ENCODE measurements around the gene CAPN10.

The CAPN10 gene

DNA sequence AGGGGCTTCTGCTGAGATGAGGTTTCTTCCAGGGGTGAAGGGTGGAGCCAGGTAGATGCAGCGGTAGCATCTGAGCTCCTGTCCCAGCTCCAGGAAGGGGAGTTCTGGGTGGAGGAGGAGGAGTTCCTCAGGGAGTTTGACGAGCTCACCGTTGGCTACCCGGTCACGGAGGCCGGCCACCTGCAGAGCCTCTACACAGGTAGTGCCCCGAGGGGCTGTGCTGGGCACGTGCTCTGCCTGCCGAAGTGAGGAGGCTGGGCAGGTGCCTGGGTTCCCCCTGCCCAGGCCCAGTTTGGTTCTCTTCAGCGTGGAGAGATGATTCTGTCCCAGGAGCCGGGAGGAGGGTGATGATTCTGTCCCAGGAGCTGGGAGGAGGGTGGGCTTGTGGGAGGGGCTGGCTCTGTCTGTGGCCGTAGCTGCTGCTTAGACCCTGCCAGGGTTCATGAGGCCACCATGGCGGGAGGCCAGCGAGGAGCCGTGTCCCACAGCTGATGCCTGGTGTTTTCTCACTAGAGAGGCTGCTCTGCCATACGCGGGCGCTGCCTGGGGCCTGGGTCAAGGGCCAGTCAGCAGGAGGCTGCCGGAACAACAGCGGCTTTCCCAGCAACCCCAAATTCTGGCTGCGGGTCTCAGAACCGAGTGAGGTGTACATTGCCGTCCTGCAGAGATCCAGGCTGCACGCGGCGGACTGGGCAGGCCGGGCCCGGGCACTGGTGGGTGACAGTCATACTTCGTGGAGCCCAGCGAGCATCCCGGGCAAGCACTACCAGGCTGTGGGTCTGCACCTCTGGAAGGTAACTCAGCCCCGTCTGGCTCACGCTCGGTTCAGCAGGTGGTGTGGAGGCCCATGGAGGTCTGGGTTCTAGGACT, 8.2 kb downstream of the CAPN10 start:
- no peak overlapping the region for H3K4me3 ChIP-seq (ENCODE audit: low read depth, low read length)
- DNase-seq, result no peak
- TF ChIP-seq, protein P1, sequence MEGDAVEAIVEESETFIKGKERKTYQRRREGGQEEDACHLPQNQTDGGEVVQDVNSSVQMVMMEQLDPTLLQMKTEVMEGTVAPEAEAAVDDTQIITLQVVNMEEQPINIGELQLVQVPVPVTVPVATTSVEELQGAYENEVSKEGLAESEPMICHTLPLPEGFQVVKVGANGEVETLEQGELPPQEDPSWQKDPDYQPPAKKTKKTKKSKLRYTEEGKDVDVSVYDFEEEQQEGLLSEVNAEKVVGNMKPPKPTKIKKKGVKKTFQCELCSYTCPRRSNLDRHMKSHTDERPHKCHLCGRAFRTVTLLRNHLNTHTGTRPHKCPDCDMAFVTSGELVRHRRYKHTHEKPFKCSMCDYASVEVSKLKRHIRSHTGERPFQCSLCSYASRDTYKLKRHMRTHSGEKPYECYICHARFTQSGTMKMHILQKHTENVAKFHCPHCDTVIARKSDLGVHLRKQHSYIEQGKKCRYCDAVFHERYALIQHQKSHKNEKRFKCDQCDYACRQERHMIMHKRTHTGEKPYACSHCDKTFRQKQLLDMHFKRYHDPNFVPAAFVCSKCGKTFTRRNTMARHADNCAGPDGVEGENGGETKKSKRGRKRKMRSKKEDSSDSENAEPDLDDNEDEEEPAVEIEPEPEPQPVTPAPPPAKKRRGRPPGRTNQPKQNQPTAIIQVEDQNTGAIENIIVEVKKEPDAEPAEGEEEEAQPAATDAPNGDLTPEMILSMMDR (IDR thresholded peaks at IDR 0.05; ENCODE audit: low read depth, low read length, missing control alignments), result no peak
- no peaks in the 10 kb centered on the region for H3K27me3 ChIP-seq (replicated peaks)
- in situ Hi-C loops (cut with HindIII; ENCODE audit: low pct_ligation_motif_present, low sequenced_read_pairs), result no loop called here
- H3K27ac ChIP-seq, result no peak overlapping the region
- H3K36me3 ChIP-seq (replicated peaks), result peaks cover 12% of the 10 kb centered on the region

DNA sequence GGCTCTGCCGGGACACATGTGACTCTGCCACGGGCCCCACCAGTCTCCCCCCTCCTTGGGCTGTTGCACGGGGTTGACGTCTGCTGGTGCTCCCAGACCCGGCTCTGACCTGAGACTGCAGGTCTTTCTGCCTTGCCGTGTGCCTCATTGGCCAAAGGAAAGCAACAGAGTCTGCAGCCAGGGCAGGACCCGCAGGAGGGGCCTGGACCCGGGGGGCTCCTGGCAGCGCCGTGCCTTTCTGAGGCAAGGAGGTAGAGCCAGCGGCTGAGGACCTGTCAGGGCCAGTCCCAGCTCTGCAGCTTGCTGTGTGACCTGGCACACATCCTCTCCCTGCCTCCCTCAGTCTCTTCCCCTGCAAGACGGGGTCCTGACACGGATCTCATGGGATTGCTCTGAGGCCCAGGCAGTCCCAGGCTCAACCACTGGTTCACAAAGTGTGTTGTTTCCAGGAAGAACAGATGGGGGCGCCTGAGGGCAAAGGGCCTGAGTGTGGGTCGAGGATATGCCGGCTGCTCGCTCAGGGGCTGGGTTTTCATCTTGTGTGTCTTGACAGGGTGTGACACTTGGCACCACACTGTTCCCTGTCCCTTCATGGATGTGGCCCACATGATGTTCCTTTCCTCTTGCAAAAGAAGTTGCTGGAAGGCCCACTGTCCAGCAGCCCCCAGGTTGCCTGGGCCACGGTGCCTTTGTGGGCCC, 9.0 kb downstream of the CAPN10 start:
- Histone ChIP-seq H3K27ac (no peak overlapping the region), H3K36me3 (replicated peaks) (peaks cover 12% of the 10 kb centered on the region), H3K27me3 (replicated peaks) (no peaks in the 10 kb centered on the region), H3K4me3 (ENCODE audit: low read depth, low read length) (no peak overlapping the region)
- TF ChIP-seq, protein P1 (IDR thresholded peaks at IDR 0.05; ENCODE audit: low read depth, low read length, missing control alignments), result peak; percentile 56
- DNase-seq, result peak; percentile 42
- in situ Hi-C loops (cut with HindIII; ENCODE audit: low pct_ligation_motif_present, low sequenced_read_pairs), result no loop called here

DNA sequence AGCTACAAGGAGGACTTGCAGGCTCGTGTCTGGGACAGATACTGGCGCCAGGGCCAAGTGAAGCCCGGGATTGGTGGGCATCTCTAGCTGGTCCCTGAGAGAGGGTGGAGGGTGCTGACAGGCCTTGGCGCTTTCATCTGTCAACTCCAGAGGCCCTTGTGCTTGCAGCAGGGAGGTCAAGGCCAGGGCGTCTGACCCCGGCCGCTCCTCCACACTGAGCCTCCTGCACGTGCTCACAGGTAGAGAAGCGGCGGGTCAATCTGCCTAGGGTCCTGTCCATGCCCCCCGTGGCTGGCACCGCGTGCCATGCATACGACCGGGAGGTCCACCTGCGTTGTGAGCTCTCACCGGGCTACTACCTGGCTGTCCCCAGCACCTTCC, 9.5 kb downstream of the CAPN10 start:
- TF ChIP-seq, protein P1 (IDR thresholded peaks at IDR 0.05; ENCODE audit: low read depth, low read length, missing control alignments), result no peak
- Histone ChIP-seq H3K27me3 (replicated peaks) (no peaks in the 10 kb centered on the region), H3K36me3 (replicated peaks) (peaks cover 9% of the 10 kb centered on the region), H3K27ac (no peak overlapping the region), H3K4me3 (ENCODE audit: low read depth, low read length) (no peak overlapping the region)
- in situ Hi-C loops (cut with HindIII; ENCODE audit: low pct_ligation_motif_present, low sequenced_read_pairs), result no loop called here
- DNase-seq, result no peak

DNA sequence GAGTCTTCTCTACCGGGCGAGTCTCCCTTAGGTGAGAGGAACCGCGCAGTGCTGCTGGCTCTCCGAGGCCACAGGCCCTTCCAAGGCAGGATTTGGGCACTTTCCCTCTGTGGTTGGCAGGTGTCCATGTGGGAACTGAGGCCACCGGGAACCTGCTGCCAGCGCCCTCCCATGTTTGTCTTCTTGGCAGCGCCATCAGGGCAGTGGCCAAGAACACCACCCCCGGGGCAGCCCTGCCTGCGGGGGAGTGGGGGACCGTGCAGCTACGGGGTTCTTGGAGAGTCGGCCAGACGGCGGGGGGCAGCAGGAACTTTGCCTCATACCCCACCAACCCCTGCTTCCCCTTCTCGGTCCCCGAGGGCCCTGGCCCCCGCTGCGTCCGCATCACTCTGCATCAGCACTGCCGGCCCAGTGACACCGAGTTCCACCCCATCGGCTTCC, 10.0 kb downstream of the CAPN10 start:
- in situ Hi-C loops (cut with HindIII; ENCODE audit: low pct_ligation_motif_present, low sequenced_read_pairs), result no loop called here
- TF ChIP-seq, protein P1 (IDR thresholded peaks at IDR 0.05; ENCODE audit: low read depth, low read length, missing control alignments), result no peak
- Histone ChIP-seq H3K36me3 (replicated peaks) (peaks cover 9% of the 10 kb centered on the region), H3K4me3 (ENCODE audit: low read depth, low read length) (no peak overlapping the region), H3K27ac (no peak overlapping the region), H3K27me3 (replicated peaks) (no peaks in the 10 kb centered on the region)
- no peak for DNase-seq

DNA sequence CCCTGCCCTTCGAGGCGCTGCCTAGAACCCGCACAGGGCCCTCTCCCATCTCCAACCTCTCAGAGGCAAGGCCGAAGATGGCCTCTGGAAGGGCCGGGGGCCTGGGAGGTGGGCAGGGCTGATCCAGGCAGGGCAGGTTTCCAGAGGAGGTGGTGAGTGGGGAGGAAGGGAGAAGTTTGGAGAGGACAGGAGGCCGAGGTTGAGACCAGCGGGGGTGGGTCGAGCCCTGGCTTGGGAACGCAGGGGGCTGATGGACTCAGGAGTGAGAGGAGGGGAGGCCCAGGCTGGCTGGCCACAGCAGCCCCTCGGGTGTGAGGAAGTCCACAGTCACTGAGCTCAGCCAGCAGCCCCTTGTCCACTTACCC, 10.5 kb downstream of the CAPN10 start:
- no peak for DNase-seq
- in situ Hi-C loops (cut with HindIII; ENCODE audit: low pct_ligation_motif_present, low sequenced_read_pairs), result no loop called here
- TF ChIP-seq, protein P1 (IDR thresholded peaks at IDR 0.05; ENCODE audit: low read depth, low read length, missing control alignments), result no peak
- Histone ChIP-seq H3K36me3 (replicated peaks) (peaks cover 9% of the 10 kb centered on the region), H3K27ac (no peak overlapping the region), H3K4me3 (ENCODE audit: low read depth, low read length) (no peak overlapping the region), H3K27me3 (replicated peaks) (no peaks in the 10 kb centered on the region)
